GM12892 (cell line): ENCODE results near the gene LYPD8.

Source experiments
- POLR2A ChIP-seq: IDR thresholded peaks from 2 replicates; pipeline ENCODE4 v1.6.1; 2011; ENCODE audit warnings: low read depth, low read length, control low read depth
- POLR2AphosphoS5 ChIP-seq: IDR thresholded peaks from 2 replicates; pipeline ENCODE4 v1.6.1; 2011; ENCODE audit warnings: low read depth, low read length, control low read depth
- TAF1 ChIP-seq: IDR thresholded peaks from 2 replicates; pipeline ENCODE4 v1.6.1; 2011; ENCODE audit warnings: low read depth, mild to moderate bottlenecking, control low read depth, low read length, borderline replicate concordance

GRCh38 chr1:248756151-248756550 is 592 bp upstream of the LYPD8 start:
- TF ChIP-seq TAF1, result no peak
- no peak for TF ChIP-seq POLR2AphosphoS5
- TF ChIP-seq POLR2A, result no peak
